Cardiac muscle cell (in vitro differentiated cells and primary cell): ENCODE data around the gene GPR84. TPM values are rescaled to one million over a fixed set of nuclear protein-coding genes. Genes with fewer than 3 reads are reported as not detected.

ENCODE experiments used
- DNase-seq, 2 donors: peaks; one replicate each; pipeline versions ENCODE4 v3.0.0 to v3.0.0-alpha.2; 2010 to 2017; ENCODE audit warnings: low read depth in 1 of 2, low spot score in 1 of 2
- H3K27ac ChIP-seq: fragments of 200-600 bp; sonication (generic); 2 replicates; pipeline ENCODE4 v1.5.1; 2016
- H3K27me3 ChIP-seq: fragments of 200-600 bp; sonication (generic); 2 replicates; pipeline ENCODE4 v1.6.0; 2016; ENCODE audit warnings: control low read depth
- H3K36me3 ChIP-seq: fragments of 200-600 bp; sonication (generic); 2 replicates; pipeline ENCODE4 v1.5.1; 2016; ENCODE audit warnings: control low read depth
- H3K4me1 ChIP-seq: fragments of 200-600 bp; sonication (generic); 2 replicates; pipeline ENCODE4 v1.8.1; 2017; ENCODE audit warnings: low read depth, mild to moderate bottlenecking, mixed run types
- H3K4me3 ChIP-seq: fragments of 200-600 bp; sonication (generic); 2 replicates; pipeline ENCODE4 v1.5.1; 2016; ENCODE audit warnings: mild to moderate bottlenecking
- H3K9me3 ChIP-seq: fragments of 200-600 bp; sonication (generic); 2 replicates; pipeline ENCODE4 v1.5.1; 2017; ENCODE audit warnings: low read depth, mild to moderate bottlenecking, control low read depth
- CTCF ChIP-seq: IDR thresholded peaks from 2 replicates; pipeline ENCODE4 v1.5.1; 2012; ENCODE audit warnings: low read depth, mild to moderate bottlenecking, low read length
- polyA plus RNA-seq: library from polyadenylated mRNA; unstranded; fragments of >200 nt; fragmentation: Nextera tagmentation; extraction: Ambion mirVana; gene quantifications from 2 replicates; pipeline ENCODE4 v1.2.1, GENCODE V29; 2016
- total RNA-seq: library from RNA; depleted of rRNA; stranded (reverse); fragments of >200 nt; gene quantifications from 2 replicates; pipeline ENCODE4 v1.2.3, GENCODE V29; 2016

Gene GPR84
- total and polyA plus RNA-seq, 2 experiments from 2014 or later: 0.09 TPM; not detected in 1

- H3K36me3 ChIP-seq: peaks cover 55% of the 10 kb centered on the region
- no peak for TF ChIP-seq CTCF
- H3K9me3 ChIP-seq: no peaks in the 10 kb centered on the region
- H3K4me1 ChIP-seq: no peaks in the 10 kb centered on the region
- H3K27ac ChIP-seq: no peak overlapping the region
- H3K4me3 ChIP-seq: no peak overlapping the region
- H3K27me3 ChIP-seq: no peaks in the 10 kb centered on the region
- no peak for DNase-seq
Observed at GRCh38 chr12:54401119-54401518, 36.8 kb upstream of the GPR84 start.

GRCh38 chr12:54398995-54399793, 34.9 kb upstream of the GPR84 start:
- Histone ChIP-seq H3K27ac (no peak overlapping the region), H3K4me3 (no peak overlapping the region)
- TF ChIP-seq CTCF: peak; percentile 100

GRCh38 chr12:54398218-54398617, 33.9 kb upstream of the GPR84 start:
- no peaks in the 10 kb centered on the region for H3K4me1 ChIP-seq
- H3K9me3 ChIP-seq: no peaks in the 10 kb centered on the region
- H3K27me3 ChIP-seq: no peaks in the 10 kb centered on the region
- TF ChIP-seq CTCF: no peak
- no peak overlapping the region for H3K27ac ChIP-seq
- peaks cover 49% of the 10 kb centered on the region for H3K36me3 ChIP-seq
- no peak overlapping the region for H3K4me3 ChIP-seq
- DNase-seq: no peak

More at GRCh38 chr12:54398995-54399793, 34.9 kb upstream of the GPR84 start:
- Histone ChIP-seq H3K27me3 (no peaks in the 10 kb centered on the region), H3K36me3 (peaks cover 59% of the 10 kb centered on the region), H3K9me3 (no peaks in the 10 kb centered on the region), H3K4me1 (no peaks in the 10 kb centered on the region)
- peak; percentile 85 to 90 for DNase-seq

- Histone ChIP-seq H3K9me3 (no peaks in the 10 kb centered on the region), H3K27ac (no peak overlapping the region), H3K4me3 (no peak overlapping the region), H3K27me3 (no peaks in the 10 kb centered on the region), H3K4me1 (no peaks in the 10 kb centered on the region), H3K36me3 (peaks cover 46% of the 10 kb centered on the region)
- DNase-seq: no peak
- no peak for TF ChIP-seq CTCF
Observed at GRCh38 chr12:54397157-54397556, 32.9 kb upstream of the GPR84 start.

GRCh38 chr12:54395545-54395944, 31.3 kb upstream of the GPR84 start:
- TF ChIP-seq CTCF: no peak
- Histone ChIP-seq H3K27ac (no peak overlapping the region), H3K36me3 (peaks cover 33% of the 10 kb centered on the region), H3K4me1 (no peaks in the 10 kb centered on the region), H3K9me3 (no peaks in the 10 kb centered on the region), H3K4me3 (no peak overlapping the region), H3K27me3 (no peaks in the 10 kb centered on the region)
- no peak for DNase-seq
